Measurements from ENCODE around the gene FEV.

FEV gene

DNA sequence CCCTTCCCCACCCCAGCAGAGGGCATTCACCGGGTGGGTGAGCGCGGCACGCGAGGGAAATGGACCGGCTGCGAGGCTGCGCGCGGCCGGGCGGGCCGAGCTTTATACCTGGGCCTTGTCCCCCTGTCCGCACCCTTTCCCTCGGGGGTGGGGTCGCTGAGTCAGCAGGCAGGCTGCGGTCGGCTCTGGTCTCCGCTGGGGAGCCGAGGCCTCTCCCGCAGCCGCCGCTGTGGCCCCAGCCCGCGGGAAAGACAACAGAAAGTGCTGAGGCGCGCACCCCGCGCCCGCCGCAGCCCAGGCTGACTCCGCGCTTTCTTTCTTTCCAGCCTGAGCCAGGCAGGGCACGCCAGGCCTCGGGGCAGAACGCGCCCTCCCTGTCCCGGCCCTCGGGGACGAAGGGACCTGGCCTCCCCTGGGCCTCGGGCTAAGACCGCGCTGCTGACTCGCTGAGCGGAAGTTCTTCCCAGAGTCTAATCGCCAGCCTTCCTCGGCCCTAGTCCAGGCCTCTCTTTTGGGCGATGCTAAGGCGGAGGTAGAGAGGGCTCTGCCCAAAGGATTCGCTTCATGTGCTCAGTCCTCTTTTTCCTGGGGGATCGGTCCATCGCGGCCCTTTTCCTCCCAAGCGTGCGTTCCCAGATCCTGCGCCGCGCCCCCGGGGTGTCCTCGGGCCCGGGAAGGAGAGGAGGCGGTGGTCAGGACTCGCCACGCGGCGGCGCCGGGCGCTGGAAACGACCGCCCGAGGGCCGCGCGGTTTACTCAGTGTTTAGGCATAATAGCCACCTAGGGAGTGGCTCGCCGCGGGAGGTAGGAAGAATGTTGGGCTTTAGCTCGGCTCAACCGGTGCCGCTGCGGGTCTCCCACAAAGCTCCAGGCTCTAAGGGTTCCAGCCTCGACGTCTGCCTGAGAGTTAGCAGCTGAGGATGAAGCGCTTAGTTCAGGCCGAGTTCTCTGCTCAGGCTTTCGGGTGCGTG is 8.6 kb upstream of the FEV start, which contains the start of gene CRYBA2:
Gene CRYBA2 (minus strand): TSS at position 78 of the 971 bp plus-strand sequence. CDS start 246 bp downstream, outside the sequence.
- DNase-seq (ENCODE audit: low spot score) = no peak

DNA sequence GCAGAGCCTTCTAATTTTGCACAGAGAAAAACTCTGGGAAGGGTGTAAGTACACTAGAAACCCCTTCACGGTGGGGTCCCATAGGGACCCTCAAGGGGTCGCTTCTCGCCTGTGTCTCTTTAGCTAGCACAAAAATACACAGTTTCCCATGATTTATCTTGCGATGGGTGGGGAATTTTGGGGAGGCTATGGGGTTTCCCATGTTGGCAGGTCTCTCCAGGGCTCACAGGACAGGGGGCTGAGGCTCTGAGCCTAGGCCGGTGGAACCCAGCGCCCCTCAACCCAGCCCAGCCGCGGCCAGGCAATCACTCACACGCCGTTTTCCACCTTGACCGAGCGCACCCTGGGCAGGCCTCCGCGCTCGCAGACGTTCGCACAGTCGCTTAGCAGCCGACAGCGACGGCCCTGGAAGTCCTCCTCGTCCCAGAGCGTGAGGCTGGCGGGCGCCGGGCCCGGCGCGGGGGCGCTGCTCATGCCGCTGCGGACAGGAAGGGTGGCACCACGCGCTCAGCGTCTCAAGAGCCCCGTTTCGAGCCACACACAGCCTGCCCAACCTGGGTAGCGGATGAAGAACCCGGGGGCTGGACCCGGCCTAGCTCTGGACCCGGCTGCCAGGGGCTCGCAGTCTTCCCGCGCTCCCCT is 7.8 kb upstream of the FEV start:
- no peak for DNase-seq (ENCODE audit: low spot score)

DNA sequence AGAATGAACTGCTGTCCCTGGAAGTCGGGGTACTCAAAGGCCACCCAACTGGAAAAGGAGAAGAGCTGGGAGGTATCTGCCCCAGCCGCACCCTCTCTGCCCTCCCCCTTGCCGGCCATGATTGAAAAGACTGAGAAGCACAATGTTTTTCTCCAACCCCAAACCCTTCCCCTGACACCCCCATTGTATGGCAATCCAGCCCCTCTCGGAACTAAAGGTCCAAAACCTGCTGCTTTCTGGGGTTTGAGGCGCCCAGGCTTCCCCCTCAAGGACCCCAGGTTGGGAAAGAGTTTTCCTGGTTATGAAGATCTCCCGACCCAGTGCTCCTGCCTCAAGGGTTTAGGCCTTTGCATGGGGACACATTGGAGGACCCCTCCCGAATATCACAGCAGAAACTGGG is 7.2 kb upstream of the FEV start:
- DNase-seq (ENCODE audit: low spot score) = no peak

DNA sequence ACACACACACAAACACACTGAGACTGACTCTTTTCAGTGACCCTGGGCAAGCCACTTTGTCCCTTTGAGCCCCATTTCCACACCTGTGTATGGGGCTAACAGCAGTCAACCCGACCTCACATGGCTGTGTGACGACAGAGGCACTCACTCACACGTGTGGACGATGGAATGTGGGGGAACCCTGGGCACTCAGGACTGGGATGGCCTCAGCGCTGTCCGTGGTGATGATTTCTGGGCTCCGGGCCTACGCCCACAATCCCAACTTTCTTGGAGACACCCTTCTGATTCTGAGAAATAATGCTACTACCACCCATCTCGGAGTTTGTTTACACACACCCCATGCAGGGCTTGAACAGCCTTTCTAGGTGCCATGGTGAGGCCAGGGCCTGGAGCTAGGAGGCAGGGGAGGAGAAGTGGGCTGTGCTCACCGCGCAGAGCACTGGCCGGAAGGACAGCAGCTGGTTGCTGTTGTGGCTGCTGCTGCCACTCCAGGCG is 6.7 kb upstream of the FEV start:
- DNase-seq (ENCODE audit: low spot score) = no peak

DNA sequence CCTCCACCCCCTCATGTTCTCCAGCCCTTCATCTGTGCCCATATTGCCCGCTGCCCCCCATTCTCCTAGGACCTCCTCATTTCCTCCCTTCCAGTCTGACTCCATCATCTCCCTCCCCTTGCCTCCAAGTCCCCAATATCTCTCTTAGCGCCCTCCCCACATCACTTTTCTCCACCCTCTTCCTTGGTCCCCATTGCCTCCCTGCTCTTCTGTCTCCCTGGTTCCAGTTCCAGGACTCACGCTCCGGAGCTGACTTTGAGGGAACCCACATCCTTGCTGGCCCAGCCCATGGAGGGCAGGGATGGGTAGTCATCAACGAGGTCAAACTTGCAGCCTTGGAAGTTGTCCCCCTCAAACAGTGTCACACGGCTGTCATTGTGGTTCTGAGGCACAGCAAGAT is 5.6 kb upstream of the FEV start:
- DNase-seq (ENCODE audit: low spot score) = no peak

DNA sequence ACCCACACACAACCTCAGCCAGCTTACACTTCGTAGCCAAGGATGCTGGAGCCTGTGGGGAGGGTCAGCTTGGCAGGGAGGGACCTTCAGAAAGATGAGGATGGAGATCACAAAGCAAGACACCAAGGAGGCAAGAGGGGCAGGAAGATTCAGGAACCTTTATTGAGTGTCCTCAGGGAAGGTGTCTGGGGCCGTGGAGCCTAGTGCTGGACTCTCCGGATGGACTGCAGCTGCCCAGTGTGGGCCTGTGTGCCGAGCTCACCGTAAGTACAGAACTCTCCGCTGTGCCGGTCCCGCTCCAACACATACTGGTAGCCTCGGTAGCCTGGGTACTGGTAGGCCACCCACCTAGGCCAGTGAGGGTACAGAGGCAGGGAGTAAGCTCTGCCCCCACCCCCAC is 5.1 kb upstream of the FEV start:
- no peak for DNase-seq (ENCODE audit: low spot score)

- DNase-seq (ENCODE audit: low spot score) = no peak
Measured at GRCh38 chr2:218988650-218989049, 3.7 kb upstream of the FEV start.

DNA sequence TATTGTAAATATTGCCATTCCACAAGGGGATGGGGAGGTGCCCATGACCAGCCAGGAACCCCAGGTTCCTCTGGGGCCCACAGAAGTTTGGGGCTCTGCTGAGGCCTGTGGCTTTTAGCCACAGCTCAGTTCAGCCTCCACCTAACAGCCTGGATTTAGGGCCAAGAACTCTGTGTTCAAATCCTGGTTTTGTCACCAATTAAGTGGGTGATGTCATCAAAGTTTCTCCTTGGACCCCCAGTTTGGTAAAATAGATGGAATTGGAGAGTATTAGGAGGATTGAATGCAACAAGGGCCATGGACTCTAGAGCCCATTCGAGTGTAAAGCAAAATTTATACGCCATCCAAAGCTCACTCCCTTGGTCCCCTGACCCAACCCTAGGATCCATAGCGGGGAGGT is 3.2 kb upstream of the FEV start:
- DNase-seq (ENCODE audit: low spot score) = no peak

DNA sequence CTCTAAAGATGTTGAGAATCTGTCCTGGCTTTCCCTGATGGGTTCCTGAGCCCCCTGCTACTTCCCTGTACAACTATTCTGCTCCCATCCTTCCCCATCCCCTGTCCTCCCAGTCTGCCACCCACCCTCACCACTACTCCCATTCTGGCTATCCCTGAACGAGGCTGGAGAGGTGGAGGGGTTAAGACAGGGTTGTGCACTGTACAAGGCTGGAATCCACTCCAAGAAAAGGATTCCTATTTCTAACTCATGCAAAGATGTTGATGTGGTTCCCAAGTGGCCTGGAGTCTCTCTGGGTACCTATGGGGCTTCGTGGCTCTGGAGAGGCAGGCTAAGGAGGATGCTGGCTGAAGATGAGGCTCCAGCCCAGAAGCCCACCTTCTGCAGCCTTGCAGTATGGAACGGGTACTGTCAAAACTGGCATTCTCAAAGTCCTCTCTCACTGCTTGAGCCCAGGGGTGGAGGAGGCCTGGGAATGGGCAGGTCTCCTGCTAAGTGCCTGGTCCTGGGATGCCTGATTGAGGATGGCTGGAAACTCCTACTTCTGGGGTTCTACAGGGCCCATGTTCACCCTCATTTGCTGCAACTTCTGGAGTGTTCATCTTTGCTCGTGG is 1.3 kb upstream of the FEV start:
- no peak for DNase-seq (ENCODE audit: low spot score)

DNA sequence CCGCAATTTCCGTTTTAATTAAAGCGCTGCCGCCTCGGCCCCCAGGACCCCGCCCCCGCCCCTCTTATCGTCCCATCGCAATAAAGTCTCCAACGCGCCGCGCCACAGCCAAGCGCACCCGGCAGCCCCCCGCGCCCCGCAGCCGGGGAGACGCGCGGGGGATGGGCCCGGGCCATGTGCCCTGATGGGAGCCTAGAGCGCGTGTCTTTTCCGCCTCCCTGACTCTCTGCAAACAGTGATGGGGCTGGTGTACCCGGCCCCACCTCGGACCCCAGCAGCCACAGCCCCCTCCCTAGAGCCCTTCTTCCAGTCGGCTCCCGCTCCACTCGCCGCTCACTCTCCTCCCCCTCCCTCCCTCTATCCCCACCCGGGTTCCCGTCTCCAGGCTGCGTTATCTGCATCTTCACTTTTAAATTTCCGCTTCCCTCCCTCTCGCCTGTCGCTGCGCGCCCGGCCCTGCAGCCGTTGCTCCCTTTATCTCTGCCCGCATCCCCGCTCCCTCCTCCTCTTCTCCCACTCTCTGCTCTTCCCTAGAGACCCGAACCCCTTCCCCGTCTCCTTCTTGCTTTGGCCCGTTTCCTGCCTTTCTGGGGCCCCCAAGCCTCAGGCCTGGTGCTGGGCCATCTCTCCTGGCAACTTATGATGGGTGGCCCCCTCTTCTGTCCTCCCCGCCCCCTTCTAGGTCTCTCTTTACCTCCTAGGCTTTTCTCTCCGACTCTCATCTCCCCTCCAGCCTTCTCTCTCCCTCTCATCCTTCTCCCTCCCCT is 524 bp upstream of the FEV start:
- peak; percentile 64 for DNase-seq (ENCODE audit: low spot score)

DNA sequence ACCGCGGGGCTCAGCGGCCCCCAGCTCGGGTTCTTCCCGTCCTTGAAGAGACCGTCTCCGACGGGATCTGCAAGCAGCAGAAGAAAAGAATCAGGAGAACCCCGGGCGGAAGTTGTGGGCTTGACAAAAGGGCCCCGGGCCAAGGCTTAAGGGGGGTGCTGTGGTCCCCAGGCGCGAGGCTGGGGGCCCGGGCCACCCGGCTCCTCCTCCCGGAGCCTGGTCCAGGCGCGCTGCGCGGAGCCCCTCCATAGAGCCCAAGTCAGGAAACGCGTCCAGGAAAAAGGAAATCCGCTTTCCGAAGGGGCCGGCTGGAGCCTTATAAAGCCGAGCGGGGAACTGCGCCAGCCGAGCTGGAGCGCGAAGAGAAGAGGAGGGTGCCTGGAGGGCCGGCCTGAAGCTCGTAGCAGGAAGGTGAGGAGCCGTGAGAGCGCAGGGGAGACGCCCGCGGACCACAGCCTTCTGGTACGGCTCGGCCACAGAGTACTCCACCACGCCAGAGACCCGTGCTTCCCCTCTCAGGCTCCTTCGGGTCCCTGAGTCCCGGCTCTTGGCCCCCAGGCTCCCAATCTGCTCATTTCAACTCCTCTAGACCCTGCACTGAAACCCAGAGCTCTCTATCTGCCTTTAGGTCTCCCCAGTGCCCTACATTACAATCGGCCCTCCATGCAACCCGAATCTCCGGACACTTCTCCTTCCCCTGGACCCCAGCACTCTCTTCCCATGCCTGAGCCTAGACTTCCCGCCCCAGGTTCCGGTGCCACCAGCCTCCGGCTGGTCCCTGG is 554 bp downstream of the FEV start:
- no peak for DNase-seq (ENCODE audit: low spot score)

DNA sequence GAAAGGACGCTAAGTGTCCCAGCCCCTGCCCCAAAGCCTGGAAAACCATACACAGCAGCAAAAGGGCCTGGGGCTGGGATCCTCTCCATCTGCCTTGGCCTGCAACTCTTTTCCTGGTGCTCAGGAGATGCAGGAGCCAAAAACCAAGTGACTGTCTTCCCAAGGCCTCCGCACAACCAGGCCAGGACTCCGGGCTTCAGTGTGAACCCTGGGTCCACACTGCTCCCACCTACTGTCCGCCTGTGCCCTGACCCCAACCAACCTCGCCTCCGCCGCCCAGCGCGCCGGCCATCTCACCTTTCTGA is 1.1 kb downstream of the FEV start:
- DNase-seq (ENCODE audit: low spot score) = no peak

- no peak for DNase-seq (ENCODE audit: low spot score)
Measured at GRCh38 chr2:218983263-218983933, 1.6 kb downstream of the FEV start.

DNA sequence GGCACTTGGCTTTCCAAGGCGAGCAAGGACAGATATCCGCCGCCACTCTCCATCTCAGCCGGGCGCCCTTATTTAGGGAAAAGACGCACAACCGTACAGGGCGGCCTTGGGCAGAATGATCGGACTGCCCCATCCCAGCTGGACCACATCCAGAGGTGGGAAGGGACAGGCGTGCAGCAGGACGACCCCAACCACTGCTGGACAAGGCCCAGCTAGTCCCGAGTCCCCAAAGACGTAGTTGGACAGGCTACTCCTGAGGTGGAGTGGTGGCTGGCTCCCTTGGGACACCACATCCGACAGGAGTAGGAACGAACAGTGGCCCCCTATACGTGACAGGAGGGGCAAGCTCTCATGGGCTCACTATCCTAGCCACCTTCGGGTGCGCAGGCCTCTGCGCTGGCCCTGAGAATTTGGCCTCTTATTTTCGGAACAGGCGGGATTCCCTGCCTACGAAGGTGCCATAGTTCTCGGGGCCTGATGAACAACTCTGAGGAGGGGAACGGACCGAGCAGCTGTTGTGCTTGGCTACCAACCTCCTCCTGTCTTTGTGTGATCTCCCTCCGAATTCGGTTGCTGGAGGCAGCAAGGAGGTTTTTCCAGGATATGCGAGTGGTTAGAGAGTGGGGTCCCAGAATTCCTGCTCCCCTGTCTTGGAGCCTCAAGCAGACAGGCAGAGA is 2.3 kb downstream of the FEV start:
- DNase-seq (ENCODE audit: low spot score) = no peak

GRCh38 chr2:218981881-218982585 is 3.0 kb downstream of the FEV start:
- DNase-seq (ENCODE audit: low spot score) = no peak

- DNase-seq (ENCODE audit: low spot score) = no peak
Measured at GRCh38 chr2:218981390-218981880, 3.5 kb downstream of the FEV start.

DNA sequence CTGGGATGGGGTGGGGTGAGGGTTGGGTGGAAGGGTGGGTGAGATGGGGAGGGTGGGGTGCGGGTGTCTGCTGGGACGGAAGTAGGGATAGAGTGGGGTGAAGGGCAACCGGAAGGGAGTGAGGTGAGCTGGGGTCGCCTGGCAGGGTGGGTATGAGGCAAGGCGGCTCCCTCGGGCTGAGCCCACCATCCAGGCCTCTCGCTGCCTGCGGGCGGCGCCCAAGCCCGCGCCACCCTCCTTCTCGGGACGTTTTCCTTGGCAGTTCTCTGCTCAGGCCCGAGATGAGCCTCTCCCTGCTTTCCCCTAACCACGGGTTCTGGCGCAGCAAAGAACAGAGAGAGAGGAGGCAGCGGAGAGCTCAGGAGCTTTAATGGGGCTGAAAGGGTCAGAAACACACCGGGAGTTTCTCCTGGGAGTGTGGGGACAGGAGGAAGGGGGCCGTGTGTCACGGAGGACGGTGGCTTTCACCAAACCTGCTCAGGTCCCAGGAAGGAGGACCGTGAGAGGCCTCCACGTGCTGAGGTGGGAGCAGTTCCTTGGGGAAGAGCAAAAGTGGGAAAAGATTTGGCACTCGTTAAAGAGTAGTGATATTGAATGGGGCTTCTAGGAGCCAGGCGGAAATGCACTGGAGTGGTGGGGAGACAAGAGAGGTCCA is 4.1 kb downstream of the FEV start:
- no peak for DNase-seq (ENCODE audit: low spot score)

- peak; percentile 84 for DNase-seq (ENCODE audit: low spot score)
Measured at GRCh38 chr2:218979846-218980734, 4.9 kb downstream of the FEV start.

Measured in iPS-NIHi11 (cell line).